HG03565 (cell line): ENCODE measurements around the gene TCIRG1.

Experiments used
- ATAC-seq: cut with Tn5 transposase; IDR thresholded peaks from one replicate; pipeline ENCODE4 v1.9.1; 2021; ENCODE audit warnings: mild to moderate bottlenecking, moderate library complexity; ENCODE audit not compliant: unreplicated experiment

Gene TCIRG1

DNA sequence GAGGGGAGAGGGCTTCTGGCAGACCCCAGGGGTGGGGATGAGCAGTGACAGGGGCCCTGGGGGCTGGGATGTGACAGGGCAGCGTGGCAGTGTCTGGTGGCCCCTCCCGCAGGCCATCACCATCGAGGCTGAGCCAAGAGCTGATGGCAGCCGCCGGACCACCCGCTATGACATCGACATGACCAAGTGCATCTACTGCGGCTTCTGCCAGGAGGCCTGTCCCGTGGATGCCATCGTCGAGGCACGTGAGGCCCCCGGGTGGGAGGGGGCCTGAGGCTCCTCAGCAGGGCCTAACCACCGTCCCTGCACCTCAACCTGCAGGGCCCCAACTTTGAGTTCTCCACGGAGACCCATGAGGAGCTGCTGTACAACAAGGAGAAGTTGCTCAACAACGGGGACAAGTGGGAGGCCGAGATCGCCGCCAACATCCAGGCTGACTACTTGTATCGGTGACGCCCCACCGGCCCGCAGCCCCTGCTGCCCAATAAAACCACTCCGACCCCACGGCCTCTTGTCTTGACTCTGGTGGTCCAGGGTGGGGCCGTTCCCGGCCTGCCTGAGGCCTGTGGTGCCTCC is 2.6 kb upstream of the TCIRG1 start:
- ATAC-seq = no peak

- no peak for ATAC-seq
These were observed 2.0 kb upstream of the TCIRG1 start for GRCh38 chr11:68036717-68037239.

DNA sequence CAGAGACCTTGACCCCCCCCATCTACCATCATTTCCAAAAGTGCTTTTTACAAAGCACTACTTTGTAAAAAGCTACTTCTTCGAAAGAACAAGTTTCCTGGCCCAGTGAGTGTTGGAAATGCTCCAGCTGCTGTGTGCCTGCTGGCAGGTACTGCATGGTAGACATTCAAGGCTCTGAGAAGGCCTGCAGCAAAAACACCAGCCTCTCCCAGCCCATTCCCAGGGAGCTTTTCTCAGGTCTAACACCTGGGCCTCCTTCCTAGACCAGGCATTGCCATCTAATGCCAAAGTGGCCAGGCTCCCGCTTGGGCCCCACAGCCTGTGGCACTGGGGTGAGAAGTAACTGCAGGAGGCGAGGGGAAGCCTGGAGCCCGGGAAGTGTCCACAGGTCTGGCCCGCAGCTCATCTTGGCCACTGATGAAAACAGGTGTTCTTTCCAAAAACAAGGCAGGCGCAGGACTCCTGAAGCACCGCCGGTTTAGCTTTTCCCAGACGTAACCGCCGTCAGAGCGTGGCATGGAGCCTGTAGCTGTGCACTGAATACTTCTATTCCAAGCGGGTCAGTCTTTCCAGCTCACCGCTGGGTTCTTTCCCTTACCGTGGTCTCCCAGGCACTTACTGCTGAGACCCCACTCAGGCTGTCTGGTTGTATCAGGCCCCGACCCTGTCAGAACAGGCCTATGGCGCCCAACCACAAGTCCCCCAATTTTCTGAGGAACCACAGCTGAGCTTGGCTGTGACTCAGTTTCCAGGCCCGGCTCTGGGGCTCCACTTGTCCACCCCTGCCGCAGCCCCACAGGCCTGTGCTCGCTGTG is 1.2 kb upstream of the TCIRG1 start:
- no peak for ATAC-seq

DNA sequence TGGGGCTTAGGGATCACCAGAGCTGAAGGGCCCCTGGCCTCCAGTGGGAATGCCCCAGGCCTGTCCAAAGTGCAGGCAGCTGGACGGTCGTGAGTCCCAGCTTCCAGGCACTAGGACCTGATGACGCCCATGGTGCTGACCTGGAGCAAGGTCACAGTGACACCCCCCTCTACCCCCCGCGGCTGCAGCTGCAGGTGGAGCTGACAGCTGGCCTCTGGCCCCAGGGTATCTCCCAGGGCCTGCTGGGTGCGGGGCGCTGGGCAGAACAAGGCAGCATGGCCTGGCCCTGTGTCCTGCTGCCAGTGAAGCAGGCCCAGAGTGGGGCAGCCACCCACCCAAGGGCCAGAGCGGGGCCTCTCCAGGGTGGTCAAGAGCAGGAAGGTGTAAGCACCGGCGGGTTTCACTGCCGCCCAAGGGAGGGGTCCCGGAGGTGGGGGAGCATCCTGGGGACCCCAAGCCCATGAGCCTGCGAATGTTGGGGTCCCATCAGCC is 553 bp upstream of the TCIRG1 start:
- no peak for ATAC-seq

- ATAC-seq = no peak
These were observed 781 bp downstream of the TCIRG1 start for GRCh38 chr11:68039526-68040086.

DNA sequence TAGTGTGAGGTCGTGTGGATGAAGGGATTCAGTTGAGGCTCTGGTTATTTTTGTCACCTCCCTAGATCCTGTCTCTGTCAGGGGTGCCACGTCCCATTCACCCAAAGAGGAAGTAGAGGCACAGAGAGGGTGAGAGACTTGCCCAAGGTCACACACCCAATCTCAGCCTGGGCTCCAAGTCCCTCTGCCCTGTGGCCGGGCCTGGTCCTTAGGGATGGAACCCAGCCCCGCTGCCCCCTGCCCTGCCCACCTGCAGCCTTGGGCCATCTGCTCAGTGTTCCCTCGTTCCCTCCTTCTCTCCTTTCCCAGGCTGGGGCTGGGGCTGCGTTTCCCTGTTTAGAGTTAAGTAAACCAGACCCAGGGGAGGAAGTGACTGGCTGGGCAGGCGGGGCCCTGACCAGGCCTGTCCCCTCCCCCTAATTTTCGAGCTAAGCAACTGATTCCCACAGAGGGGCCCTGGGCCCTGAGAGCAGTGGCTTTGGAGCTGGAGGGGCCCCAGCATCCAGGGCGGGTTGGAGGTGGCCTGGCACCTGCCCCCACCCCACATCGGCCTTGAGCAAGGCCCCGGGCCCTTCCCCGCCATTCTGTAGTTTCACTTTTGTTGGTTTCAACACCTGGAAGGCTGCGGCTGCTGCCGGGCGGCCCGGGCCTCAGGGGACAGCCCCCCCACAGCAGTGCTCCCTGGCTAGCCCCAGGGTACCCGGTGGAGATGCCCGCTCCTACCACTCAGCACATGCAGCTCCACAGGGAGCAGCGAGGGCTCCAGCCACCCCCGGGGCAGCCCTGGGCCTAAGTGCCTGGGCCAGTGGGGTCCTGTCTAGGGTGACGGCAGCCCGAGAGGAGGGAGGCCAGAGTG is 1.5 kb downstream of the TCIRG1 start:
- no peak for ATAC-seq

DNA sequence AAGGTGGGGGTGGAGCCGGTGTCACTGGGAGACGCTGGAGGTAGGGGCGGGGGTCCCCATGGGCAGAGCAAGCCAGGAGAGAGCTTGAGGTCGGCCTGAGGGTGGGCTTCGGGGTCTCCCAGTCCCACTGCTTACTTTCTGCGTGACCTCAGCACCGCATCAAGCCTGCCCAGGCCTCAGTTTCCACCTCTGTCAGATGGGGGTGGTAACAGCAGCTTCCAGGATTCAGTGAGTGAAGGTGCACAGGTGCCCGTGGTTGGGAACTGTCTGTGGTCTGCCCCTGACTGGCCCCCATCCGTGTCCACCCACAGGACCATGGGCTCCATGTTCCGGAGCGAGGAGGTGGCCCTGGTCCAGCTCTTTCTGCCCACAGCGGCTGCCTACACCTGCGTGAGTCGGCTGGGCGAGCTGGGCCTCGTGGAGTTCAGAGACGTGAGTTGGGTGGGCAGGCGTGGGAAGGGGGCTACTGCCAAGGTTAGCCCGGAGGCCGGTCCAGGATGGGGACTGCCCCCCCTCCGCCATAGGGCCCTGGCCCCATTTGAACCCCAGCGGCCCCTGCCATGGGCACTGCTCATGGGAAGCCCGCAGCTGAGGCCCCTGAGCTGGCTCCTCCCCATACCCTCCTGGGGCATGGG is 2.2 kb downstream of the TCIRG1 start:
- no peak for ATAC-seq

DNA sequence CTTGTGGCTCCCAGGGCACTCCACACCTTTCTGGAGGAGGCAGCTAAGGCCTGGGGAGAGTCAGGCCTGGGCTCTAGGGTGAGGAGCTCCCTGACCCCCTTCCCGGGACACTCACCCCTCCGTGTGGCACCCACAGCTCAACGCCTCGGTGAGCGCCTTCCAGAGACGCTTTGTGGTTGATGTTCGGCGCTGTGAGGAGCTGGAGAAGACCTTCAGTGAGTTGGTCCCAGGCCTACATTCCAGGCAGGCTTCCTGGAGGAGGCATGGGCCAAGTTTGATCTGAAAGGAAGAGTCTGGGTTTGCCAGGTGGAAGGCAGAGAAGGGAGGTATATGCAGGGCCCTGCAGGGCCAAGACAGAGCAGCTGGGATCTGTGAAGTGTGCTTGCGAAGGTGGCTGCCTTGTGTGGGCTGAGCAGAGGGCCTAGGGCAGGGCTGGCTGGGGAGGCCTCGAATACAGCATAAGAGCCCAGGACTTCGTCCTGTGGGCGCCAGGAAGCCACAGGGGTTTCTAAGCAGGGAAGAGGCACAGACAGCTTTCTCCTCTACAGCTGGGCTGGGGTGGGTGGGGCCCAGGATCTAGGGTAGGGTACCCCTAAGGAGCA is 2.9 kb downstream of the TCIRG1 start:
- ATAC-seq = no peak

GRCh38 chr11:68042219-68043028 is 3.6 kb downstream of the TCIRG1 start:
- ATAC-seq = no peak

GRCh38 chr11:68043029-68043348 is 4.2 kb downstream of the TCIRG1 start:
- no peak for ATAC-seq

GRCh38 chr11:68043349-68044144 is 4.7 kb downstream of the TCIRG1 start:
- ATAC-seq = no peak

DNA sequence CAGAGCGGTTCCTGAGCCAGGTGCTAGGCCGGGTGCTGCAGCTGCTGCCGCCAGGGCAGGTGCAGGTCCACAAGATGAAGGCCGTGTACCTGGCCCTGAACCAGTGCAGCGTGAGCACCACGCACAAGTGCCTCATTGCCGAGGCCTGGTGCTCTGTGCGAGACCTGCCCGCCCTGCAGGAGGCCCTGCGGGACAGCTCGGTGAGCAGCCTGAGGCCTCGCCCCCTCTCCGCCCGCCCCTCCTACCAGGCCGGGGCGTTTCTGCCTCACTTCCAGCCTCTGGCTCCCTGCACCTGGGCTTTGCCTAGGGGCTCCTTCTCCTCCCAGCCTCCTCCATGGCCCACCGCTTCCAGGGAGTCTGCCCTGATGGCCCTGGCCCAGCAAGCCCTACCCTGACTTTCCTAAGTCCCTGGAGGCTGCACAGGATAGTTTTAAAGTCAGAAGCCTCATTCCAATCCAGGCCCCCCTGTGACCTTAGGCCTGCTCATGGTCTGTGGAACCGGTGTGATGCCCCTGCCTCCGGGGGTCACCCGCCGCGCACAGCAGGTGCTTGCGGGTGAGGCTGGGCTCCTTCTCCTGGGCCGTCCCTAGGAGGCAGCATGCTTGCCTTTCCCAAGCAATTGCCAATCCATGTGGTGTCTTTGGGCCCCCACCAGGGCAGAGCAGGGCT is 5.5 kb downstream of the TCIRG1 start:
- no peak for ATAC-seq

DNA sequence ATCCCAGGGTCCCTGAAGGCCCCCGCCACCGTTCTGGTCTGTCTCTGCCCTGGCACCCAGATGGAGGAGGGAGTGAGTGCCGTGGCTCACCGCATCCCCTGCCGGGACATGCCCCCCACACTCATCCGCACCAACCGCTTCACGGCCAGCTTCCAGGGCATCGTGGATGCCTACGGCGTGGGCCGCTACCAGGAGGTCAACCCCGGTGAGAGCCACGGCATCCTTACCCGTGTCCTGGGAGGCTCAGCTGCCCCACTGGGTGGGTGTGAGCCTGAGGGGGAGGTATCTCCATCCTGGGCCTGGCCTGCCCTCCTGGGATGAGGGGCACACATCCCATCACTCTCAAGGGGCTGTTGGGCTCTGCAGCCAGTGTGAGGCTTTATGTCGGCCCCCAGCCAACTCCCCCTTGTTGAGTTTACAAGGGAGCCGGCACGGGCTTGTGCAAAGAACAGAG is 6.1 kb downstream of the TCIRG1 start:
- ATAC-seq = no peak

GRCh38 chr11:68047437-68048290 is 8.8 kb downstream of the TCIRG1 start:
- no peak for ATAC-seq

- no peak for ATAC-seq
These were observed 10.1 kb downstream of the TCIRG1 start for GRCh38 chr11:68048681-68049508.
